Fibroblast of the aortic adventitia (primary cell): Measurements from ENCODE around the gene WNT9B. TPM values are rescaled to one million over a fixed set of nuclear protein-coding genes. Genes with fewer than 3 reads are reported as not detected.
"Not testable (repeated sequence)": the region's sequence is repeated elsewhere in the genome, so short reads cannot be mapped to it uniquely, and the experiment has no call there.

Source experiments
- DNase-seq: peaks from one replicate; pipeline ENCODE4 v3.0.0-alpha.2; 2010; ENCODE audit warnings: low read depth
- H3K4me3 ChIP-seq: 2 replicates; pipeline ENCODE4 v1.5.1; 2011; ENCODE audit warnings: low read depth, mild to moderate bottlenecking, control low read depth, low read length, moderate library complexity
- total RNA-seq: library from RNA; depleted of rRNA; stranded (reverse); fragments of >200 nt; gene quantifications from 2 replicates; pipeline ENCODE4 v1.2.3, GENCODE V29; 2012; ENCODE audit warnings: low replicate concordance
- TF ChIP-seq, protein P1 (sequence below): IDR thresholded peaks from 2 replicates; pipeline ENCODE4 v1.5.1; 2011; ENCODE audit warnings: mild to moderate bottlenecking, low read length, control low read depth, inconsistent platforms; ENCODE audit not compliant: insufficient read depth

Gene WNT9B
- total RNA-seq, 1 donor, result 0.09 TPM

DNA sequence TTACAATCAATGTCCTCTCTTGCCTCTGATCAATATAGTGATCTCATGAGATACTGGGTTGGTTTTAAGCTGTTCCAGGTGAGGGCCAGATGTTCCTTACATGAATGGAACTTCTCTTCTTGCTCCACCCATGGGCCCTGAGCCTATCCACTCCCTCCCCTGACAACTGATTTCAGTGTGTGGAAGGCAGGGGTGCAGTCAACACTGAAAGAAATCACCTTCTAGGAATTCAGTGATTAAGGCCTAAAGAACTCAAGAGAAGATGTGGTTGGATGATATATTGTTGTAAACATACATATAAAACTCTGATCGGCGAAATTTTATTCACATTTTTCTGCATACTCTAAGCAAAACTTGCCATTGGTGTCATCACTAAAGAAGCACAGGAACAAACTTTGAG lies 64.8 kb downstream of the WNT9B start:
- DNase-seq, result no peak
- no peak overlapping the region for H3K4me3 ChIP-seq
- TF ChIP-seq, protein P1, sequence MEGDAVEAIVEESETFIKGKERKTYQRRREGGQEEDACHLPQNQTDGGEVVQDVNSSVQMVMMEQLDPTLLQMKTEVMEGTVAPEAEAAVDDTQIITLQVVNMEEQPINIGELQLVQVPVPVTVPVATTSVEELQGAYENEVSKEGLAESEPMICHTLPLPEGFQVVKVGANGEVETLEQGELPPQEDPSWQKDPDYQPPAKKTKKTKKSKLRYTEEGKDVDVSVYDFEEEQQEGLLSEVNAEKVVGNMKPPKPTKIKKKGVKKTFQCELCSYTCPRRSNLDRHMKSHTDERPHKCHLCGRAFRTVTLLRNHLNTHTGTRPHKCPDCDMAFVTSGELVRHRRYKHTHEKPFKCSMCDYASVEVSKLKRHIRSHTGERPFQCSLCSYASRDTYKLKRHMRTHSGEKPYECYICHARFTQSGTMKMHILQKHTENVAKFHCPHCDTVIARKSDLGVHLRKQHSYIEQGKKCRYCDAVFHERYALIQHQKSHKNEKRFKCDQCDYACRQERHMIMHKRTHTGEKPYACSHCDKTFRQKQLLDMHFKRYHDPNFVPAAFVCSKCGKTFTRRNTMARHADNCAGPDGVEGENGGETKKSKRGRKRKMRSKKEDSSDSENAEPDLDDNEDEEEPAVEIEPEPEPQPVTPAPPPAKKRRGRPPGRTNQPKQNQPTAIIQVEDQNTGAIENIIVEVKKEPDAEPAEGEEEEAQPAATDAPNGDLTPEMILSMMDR, result no peak

DNA sequence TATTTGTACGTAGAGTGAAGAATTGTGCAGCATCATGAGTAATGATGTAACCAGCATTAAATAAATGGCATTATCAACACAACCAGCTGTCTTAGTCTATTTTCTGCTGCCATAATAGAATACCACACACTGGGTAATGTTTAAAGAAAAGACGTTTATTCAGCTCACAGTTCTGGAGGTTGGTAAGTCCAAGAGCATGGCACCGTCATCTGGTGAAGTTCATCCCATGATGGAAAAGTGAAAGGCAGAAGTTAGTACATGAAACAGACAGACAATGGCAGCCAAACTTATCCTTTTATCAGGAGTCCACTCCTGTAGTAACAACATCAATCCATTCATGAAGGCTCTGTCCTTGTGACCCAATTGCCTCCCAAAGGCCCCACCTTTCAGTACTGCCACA lies 65.2 kb downstream of the WNT9B start:
- H3K4me3 ChIP-seq, result no peak overlapping the region
- no peak for DNase-seq
- TF ChIP-seq, protein P1, result no peak

DNA sequence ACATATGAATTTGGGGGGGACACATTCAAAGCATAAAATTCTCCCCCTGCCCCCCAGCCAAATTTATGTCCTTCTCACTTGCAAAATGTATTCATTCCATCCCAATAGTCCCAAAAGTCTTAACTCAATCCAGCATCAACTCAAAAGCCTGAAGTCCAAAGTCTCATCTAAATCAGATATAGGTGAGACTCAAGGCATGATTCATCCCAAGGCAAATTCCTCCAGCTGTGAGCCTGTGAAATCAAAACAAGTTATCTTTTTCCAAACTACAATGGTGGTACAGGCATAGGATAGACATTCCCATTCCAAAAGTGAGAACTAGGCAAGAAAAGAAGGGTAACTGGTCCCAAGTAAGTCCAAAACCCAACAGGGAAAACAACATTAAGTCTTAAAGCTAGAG lies 65.7 kb downstream of the WNT9B start:
- H3K4me3 ChIP-seq, result no peak overlapping the region
- no peak for DNase-seq
- TF ChIP-seq, protein P1, result no peak

DNA sequence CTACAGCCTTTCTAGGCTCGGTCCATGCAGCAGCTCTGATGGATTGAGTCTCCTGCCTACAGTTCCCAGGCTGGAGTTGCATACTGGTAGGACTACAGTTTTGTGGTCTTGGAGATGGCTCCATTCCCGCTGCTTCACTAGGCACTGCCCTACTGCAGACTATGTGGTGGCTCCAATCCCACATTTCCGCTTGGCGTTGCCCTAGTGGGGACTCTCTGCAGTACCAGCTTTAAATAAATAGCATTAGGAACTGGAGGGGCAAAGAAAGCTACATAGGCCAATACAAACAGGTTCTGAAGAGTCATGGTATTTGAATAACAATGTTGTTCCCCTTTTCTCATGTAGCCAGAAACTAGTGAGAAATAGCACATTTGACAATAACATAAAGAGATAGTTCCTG lies 66.1 kb downstream of the WNT9B start:
- DNase-seq, result no peak
- TF ChIP-seq, protein P1, result no peak
- no peak overlapping the region for H3K4me3 ChIP-seq

DNA sequence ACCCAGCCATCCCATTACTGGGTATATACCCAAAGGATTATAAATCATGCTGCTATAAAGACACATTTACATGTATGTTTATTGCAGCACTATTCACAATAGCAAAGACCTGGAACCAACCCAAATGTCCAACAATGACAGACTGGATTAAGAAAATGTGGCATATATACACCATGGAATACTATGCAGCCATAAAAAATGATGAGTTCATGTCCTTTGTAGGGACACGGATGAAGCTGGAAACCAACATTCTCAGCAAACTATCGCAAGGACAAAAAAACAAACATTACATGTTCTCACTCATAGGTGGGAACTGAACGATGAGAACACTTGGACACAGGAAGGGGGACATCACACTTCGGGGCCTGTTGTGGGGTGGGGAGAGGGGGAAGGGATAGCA lies 70.6 kb downstream of the WNT9B start:
- DNase-seq, H3K4me3 ChIP-seq: not testable (repeated sequence)

DNA sequence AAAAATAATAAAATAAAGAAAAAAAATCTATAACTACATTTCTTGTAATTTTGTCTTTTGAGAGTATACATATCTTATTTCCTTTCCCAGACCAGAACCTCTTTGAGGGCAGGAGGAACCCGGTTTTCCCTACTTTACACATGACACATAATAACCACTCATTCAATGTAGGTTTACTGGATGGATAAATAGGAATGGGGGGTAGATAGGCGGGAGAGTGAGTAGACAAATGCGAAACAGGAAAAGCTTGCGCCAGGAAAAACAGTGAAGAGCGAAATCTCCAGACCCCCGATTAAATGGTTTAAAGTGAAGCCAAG lies 71.1 kb downstream of the WNT9B start:
- peak overlapping the region; percentile 96 for H3K4me3 ChIP-seq
- TF ChIP-seq, protein P1, result no peak
- DNase-seq, result no peak

DNA sequence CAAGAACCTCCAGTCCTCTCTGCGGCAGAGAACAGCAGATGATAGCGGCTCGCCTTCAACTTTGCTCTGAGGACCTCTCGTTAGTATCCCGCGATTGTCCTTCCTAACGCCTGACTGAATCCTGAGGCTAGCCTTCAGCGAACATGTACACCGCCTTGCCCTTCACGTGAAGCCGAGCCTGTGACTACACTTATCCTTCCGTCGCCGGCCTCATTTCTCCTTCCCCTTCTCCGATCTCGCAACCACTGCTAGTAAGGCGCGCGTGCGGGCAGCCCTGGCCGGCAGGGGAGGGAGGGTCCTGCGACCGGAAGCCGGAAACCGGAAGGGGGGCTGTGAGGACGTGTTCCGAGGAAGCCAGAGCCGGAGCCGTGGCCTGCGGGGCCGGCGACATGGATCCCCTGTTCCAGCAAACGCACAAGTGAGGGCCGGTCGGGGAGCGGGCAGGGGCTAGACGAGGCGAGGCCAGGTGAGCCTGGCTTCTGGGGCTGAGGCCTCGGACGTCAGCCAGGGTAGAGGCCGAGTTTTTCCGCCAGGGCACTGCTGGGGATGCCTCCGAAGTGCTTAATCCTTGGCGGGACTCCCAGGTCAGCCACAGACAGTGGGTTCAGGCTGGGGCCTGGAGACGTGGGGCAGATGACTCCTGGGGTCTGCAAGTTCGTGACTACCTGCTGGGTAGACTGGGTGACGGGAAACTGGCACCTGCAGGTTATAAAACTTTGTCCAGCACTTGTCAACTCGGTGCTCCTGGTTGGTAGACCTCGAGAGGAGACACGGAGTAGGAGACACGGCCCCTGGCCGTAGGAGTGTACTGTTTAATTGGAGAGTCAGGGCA lies 71.6 kb downstream of the WNT9B start, which contains the start of gene GOSR2:
TSS of gene GOSR2 (plus strand) at position 357 of the 832 bp plus-strand sequence. CDS start at position 390, 33 bp downstream.
- H3K4me3 ChIP-seq, result peak within 1 kb of the TSS; percentile 96
- peak; percentile 91 for DNase-seq
- TF ChIP-seq, protein P1, result no peak
